ENCODE results near the gene COX5A. TPM values are rescaled to one million over a fixed set of nuclear protein-coding genes. Genes with fewer than 3 reads are reported as not detected.

The COX5A gene
- total and polyA plus RNA-seq, 2 donors, result 65.5 to 191 TPM

DNA sequence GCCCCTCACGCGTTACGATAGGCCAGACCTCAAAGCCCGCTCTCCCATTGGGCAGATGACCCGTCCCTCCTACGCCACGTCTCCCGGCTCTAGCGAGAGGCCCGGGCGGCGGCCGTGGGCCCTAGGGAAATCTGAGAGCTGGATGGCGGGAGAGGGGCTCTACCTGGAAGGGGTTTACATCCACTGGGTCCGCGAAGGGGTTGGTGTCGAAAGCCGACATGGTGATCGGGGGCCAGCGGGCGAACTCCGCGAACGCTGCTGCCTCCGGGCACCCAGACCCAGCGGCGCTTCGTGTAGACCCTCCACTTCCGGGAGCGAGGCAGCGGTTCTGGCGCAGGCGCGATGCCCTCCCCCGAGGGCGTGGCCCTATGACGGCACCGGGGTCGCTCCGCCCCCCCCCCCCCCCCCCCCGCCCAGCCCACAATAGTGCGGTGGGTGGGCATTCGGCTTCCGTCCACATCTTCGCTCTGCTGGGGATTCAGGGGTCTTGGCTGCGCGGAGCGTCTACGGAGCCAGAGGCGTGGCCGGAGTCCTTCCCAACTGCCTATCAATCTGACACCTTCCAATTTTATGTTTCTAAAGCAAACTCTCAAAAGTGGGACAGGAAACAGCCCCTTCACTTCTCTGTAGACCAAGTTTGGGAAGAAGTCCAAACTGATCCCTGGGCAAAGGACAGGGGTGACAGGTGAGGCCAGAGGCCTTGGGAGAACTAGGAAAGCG lies 64.7 kb downstream of the COX5A start, which contains the start of gene SCAMP2:
SCAMP2 (minus strand) TSS at position 330 of the 720 bp plus-strand sequence; CDS start at position 220, 110 bp downstream.
- no peaks in the 10 kb centered on the region for H3K27me3 ChIP-seq (ENCODE audit: control insufficient read depth in 2 of 2, insufficient read depth in 1 of 2, low read length in 1 of 2)
- H3K4me1 ChIP-seq (ENCODE audit: control insufficient read depth in 2 of 2, insufficient read depth in 2 of 2, low read length in 2 of 2), result peaks cover 26 to 37% of the 10 kb centered on the region in 2 donors
- H3K4me3 ChIP-seq (ENCODE audit: low read length in 2 of 2), result peak within 1 kb of the TSS; percentile 74 to 97
- H3K27ac ChIP-seq (ENCODE audit: low read depth in 1 of 2, low read length in 1 of 2), result peak within 1 kb of the TSS; percentile 84 to 98
- peaks cover under 1 to 10% of the 10 kb centered on the region in 2 donors for H3K36me3 ChIP-seq (ENCODE audit: control insufficient read depth in 2 of 2, insufficient read depth in 2 of 2, low read length in 1 of 2)
- peaks cover 0 to 2% of the 10 kb centered on the region in 2 donors for H3K9me3 ChIP-seq (ENCODE audit: control insufficient read depth in 2 of 2, insufficient read depth in 1 of 2, low read length in 1 of 2)
- WGBS, result under 1% methylated on average over 49 of the region's 52 CpGs
- DNase-seq (ENCODE audit: low read depth in 6 of 9, low spot score in 9 of 9), result peak; percentile 78 to 96 (median 88)

DNA sequence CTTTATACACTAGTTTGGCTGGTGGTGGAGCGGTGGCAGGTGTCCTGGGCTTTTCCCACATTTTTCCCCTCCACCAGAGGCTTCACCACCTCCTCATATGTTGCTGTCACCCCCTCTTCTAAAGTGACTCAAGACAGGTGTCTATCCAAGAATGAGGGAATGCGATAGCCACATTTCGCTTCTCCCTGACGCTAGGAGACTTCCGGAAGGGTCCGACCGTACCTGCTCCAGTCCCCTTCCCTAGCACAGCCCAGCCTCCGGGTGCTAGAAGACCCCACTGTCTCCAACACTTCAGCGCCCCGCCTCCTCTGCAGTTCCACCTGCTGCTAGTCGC lies 65.2 kb downstream of the COX5A start:
- Histone ChIP-seq H3K27ac (ENCODE audit: low read depth in 1 of 2, low read length in 1 of 2) (peak overlapping the region; percentile 84 to 98), H3K4me3 (ENCODE audit: low read length in 2 of 2) (peak overlapping the region; percentile 74 to 97), H3K36me3 (ENCODE audit: control insufficient read depth in 2 of 2, insufficient read depth in 2 of 2, low read length in 1 of 2) (peaks cover 6 to 15% of the 10 kb centered on the region in 2 donors), H3K4me1 (ENCODE audit: control insufficient read depth in 2 of 2, insufficient read depth in 2 of 2, low read length in 2 of 2) (peaks cover 29 to 41% of the 10 kb centered on the region in 2 donors), H3K9me3 (ENCODE audit: control insufficient read depth in 2 of 2, insufficient read depth in 1 of 2, low read length in 1 of 2) (peaks cover 2 to 4% of the 10 kb centered on the region in 2 donors), H3K27me3 (ENCODE audit: control insufficient read depth in 2 of 2, insufficient read depth in 1 of 2, low read length in 1 of 2) (no peaks in the 10 kb centered on the region)
- 2% methylated on average over 11 of the region's 11 CpGs for WGBS
- DNase-seq (ENCODE audit: low read depth in 6 of 9, low spot score in 9 of 9), result no peak

DNA sequence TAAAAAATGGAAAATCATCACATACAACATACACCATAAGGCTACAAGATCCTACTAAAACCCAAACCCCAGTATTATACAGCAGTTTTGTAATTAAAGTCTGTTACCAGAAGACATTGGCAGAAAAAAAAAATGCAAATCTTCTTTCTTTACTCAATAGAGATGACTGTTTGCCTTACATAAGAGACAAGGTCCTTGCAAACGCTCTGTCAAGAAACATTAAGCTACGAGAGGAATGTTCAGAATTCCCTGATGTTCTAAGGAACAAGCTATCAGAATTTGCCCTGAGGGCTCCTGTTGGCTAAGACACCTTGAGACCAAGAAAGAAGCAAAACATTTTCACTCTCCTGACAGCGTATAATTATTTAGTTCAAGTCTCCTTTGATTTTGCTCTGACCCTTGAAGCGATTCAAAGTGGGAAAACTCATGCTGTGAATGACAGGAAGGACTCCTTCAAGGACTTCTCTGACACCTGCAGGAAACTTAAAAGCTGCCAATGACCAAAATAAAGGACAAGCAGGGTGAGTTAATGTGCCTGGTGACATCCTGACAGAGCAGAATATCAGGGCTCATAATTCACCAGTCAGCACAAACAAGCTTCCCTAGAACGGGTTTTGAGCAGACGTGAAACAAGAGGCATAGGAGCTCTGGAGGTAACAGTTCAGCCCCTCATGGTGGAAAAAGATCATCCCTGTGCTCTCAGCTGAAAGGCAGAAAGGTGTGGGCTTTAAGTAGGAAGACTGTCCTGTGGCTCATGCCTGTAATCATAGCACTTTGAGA lies 67.2 kb downstream of the COX5A start:
- Histone ChIP-seq H3K36me3 (ENCODE audit: control insufficient read depth in 2 of 2, insufficient read depth in 2 of 2, low read length in 1 of 2) (peaks cover 13 to 17% of the 10 kb centered on the region in 2 donors), H3K27me3 (ENCODE audit: control insufficient read depth in 2 of 2, insufficient read depth in 1 of 2, low read length in 1 of 2) (no peaks in the 10 kb centered on the region), H3K4me1 (ENCODE audit: control insufficient read depth in 2 of 2, insufficient read depth in 2 of 2, low read length in 2 of 2) (peaks cover 29 to 46% of the 10 kb centered on the region in 2 donors), H3K27ac (ENCODE audit: low read depth in 1 of 2, low read length in 1 of 2) (peak overlapping the region in 1 of 2 donors; percentile 42), H3K4me3 (ENCODE audit: low read length in 2 of 2) (peak overlapping the region in 1 of 2 donors; percentile 7), H3K9me3 (ENCODE audit: control insufficient read depth in 2 of 2, insufficient read depth in 1 of 2, low read length in 1 of 2) (peaks cover 2 to 5% of the 10 kb centered on the region in 2 donors)
- DNase-seq (ENCODE audit: low read depth in 6 of 9, low spot score in 9 of 9), result no peak
- 19% methylated on average over 6 of the region's 6 CpGs for WGBS

Other genes starting within 250 kb of the COX5A start
- 10.1 TPM for gene EDC3, start 242.0 kb downstream of the COX5A start, total RNA-seq
- gene EDC3, start 242.0 kb downstream of the COX5A start, polyA plus RNA-seq, result 14.6 TPM
- gene CYP1A1, start 212.5 kb downstream of the COX5A start, total RNA-seq, result 0.09 TPM
- gene CYP1A1, start 212.5 kb downstream of the COX5A start, polyA plus RNA-seq, result 0.11 TPM
- not detected for gene CYP1A2, start 189.2 kb downstream of the COX5A start, total RNA-seq
- gene CYP1A2, start 189.2 kb downstream of the COX5A start, polyA plus RNA-seq, result 0.05 TPM
- 39.2 TPM for gene CSK, start 156.0 kb downstream of the COX5A start, total RNA-seq
- 94.4 TPM for gene CSK, start 156.0 kb downstream of the COX5A start, polyA plus RNA-seq
- gene LMAN1L, start 125.2 kb downstream of the COX5A start, total RNA-seq, result not detected
- gene LMAN1L, start 125.2 kb downstream of the COX5A start, polyA plus RNA-seq, result 0.41 TPM
- 0.05 TPM for gene CPLX3, start 111.4 kb downstream of the COX5A start, total RNA-seq
- gene CPLX3, start 111.4 kb downstream of the COX5A start, polyA plus RNA-seq, result 1.1 TPM
- 26.0 TPM for gene ULK3, start 94.9 kb downstream of the COX5A start, total RNA-seq
- gene ULK3, start 94.9 kb downstream of the COX5A start, polyA plus RNA-seq, result 59.4 TPM
- gene SCAMP2, start 64.7 kb downstream of the COX5A start, total RNA-seq, result 15.7 TPM
- 35.2 TPM for gene SCAMP2, start 64.7 kb downstream of the COX5A start, polyA plus RNA-seq
- 36.1 TPM for gene MPI, start 48.0 kb downstream of the COX5A start, total RNA-seq
- gene MPI, start 48.0 kb downstream of the COX5A start, polyA plus RNA-seq, result 22.2 TPM
- 28.0 TPM for gene FAM219B, start 31.2 kb downstream of the COX5A start, total RNA-seq
- 25.5 TPM for gene FAM219B, start 31.2 kb downstream of the COX5A start, polyA plus RNA-seq
- gene RPP25, start 18.7 kb upstream of the COX5A start, total RNA-seq, result 3.5 TPM
- gene RPP25, start 18.7 kb upstream of the COX5A start, polyA plus RNA-seq, result 6.7 TPM
- gene SCAMP5, start 57.5 kb upstream of the COX5A start, total RNA-seq, result 2.3 TPM
- 8.4 TPM for gene SCAMP5, start 57.5 kb upstream of the COX5A start, polyA plus RNA-seq
- gene PPCDC, start 85.5 kb upstream of the COX5A start, total RNA-seq, result 11.3 TPM
- 20.9 TPM for gene PPCDC, start 85.5 kb upstream of the COX5A start, polyA plus RNA-seq